Hippocampal formation (tissue), 2 donors: ENCODE measurements around the gene KCMF1.

Experiments
- DNase-seq, 2 donors: peaks; one replicate each; lab custom pipeline; 2025; lab: John Stamatoyannopoulos, UW

Gene KCMF1

GRCh38 chr2:85078536-85078935 is 107.6 kb downstream of the KCMF1 start:
- DNase-seq: no peak

- DNase-seq: no peak
Measured at GRCh38 chr2:85083092-85083491, 112.1 kb downstream of the KCMF1 start.

GRCh38 chr2:85085563-85085962 is 114.6 kb downstream of the KCMF1 start:
- no peak for DNase-seq

- no peak for DNase-seq
Measured at GRCh38 chr2:85087541-85087940, 116.6 kb downstream of the KCMF1 start.

GRCh38 chr2:85088921-85089320 is 118.0 kb downstream of the KCMF1 start:
- DNase-seq: no peak

- no peak for DNase-seq
Measured at GRCh38 chr2:85089585-85089984, 118.6 kb downstream of the KCMF1 start.

- DNase-seq: no peak
Measured at GRCh38 chr2:85091838-85092237, 120.9 kb downstream of the KCMF1 start.

- no peak for DNase-seq
Measured at GRCh38 chr2:85095094-85095493, 124.1 kb downstream of the KCMF1 start.

- DNase-seq: no peak
Measured at GRCh38 chr2:85096616-85097015, 125.7 kb downstream of the KCMF1 start.

GRCh38 chr2:85104228-85104627 is 133.3 kb downstream of the KCMF1 start:
- no peak for DNase-seq

- DNase-seq: no peak
Measured at GRCh38 chr2:85106489-85107180, 135.7 kb downstream of the KCMF1 start.
